Measurements from ENCODE around the gene HOXD8.
A peak's percentile ranks its signal among the peaks of the same experiment; 100 is the strongest.

HOXD8 gene

GRCh38 chr2:176115883-176116813 lies 13.4 kb upstream of the HOXD8 start, which contains the start of gene HOXD10:
HOXD10 (plus strand) TSS chr2:176116778; CDS start chr2:176116834, 56 bp downstream.
- no peak for DNase-seq (ENCODE audit: low read depth in 2 of 2)

- DNase-seq (ENCODE audit: low read depth in 2 of 2): no peak
Observed at GRCh38 chr2:176117162-176117822, 12.2 kb upstream of the HOXD8 start.

GRCh38 chr2:176117823-176118371 lies 11.6 kb upstream of the HOXD8 start:
- DNase-seq (ENCODE audit: low read depth in 2 of 2): no peak

GRCh38 chr2:176118601-176119339 lies 10.7 kb upstream of the HOXD8 start:
- no peak for DNase-seq (ENCODE audit: low read depth in 2 of 2)

- no peak for DNase-seq (ENCODE audit: low read depth in 2 of 2)
Observed at GRCh38 chr2:176120364-176121189, 8.9 kb upstream of the HOXD8 start.

- DNase-seq (ENCODE audit: low read depth in 2 of 2): no peak
Observed at GRCh38 chr2:176121190-176122051, 8.1 kb upstream of the HOXD8 start.

GRCh38 chr2:176122052-176122682 lies 7.3 kb upstream of the HOXD8 start:
- DNase-seq (ENCODE audit: low read depth in 2 of 2): no peak

- DNase-seq (ENCODE audit: low read depth in 2 of 2): no peak
Observed at GRCh38 chr2:176122683-176123410, 6.7 kb upstream of the HOXD8 start, which contains the start of gene HOXD9. HOXD9 (plus strand) TSS chr2:176122719; CDS start chr2:176122769, 50 bp downstream.

GRCh38 chr2:176123411-176124109 lies 5.9 kb upstream of the HOXD8 start:
- DNase-seq (ENCODE audit: low read depth in 2 of 2): no peak

- DNase-seq (ENCODE audit: low read depth in 2 of 2): no peak
Observed at GRCh38 chr2:176124110-176124946, 5.2 kb upstream of the HOXD8 start.

GRCh38 chr2:176124947-176125771 lies 4.3 kb upstream of the HOXD8 start:
- no peak for DNase-seq (ENCODE audit: low read depth in 2 of 2)

- DNase-seq (ENCODE audit: low read depth in 2 of 2): no peak
Observed at GRCh38 chr2:176125772-176126054, 3.8 kb upstream of the HOXD8 start.

- DNase-seq (ENCODE audit: low read depth in 2 of 2): peak in 1 of 2 donors; percentile 52
Observed at GRCh38 chr2:176126929-176127773, 2.4 kb upstream of the HOXD8 start.

- no peak for DNase-seq (ENCODE audit: low read depth in 2 of 2)
Observed at GRCh38 chr2:176127774-176128072, 1.8 kb upstream of the HOXD8 start.

GRCh38 chr2:176128172-176128981 lies 1.1 kb upstream of the HOXD8 start:
- no peak for DNase-seq (ENCODE audit: low read depth in 2 of 2)

All from stimulated activated CD4-positive, alpha-beta T cell treated with anti-CD3 and anti-CD28 coated beads, Interleukin-15, amount 100 ng/mL, for 48 hours (primary cell).